C4-2B (cell line): ENCODE results near the gene QKI.
"Not testable (repeated sequence)": the region's sequence is repeated elsewhere in the genome, so short reads cannot be mapped to it uniquely, and the experiment has no call there.

Experiments used
- H3K27ac ChIP-seq: fragments of 450-650 bp; 2 replicates; pipeline ENCODE4 v1.5.1; 2017
- ZFX ChIP-seq: fragments of 450-650 bp; IDR thresholded peaks from 2 replicates; pipeline ENCODE4 v1.6.1; 2017
- TF ChIP-seq, protein P1 (sequence below): fragments of 450-650 bp; conservative IDR thresholded peaks from 2 replicates; pipeline ENCODE4 v1.5.1; 2017; ENCODE audit warnings: mild to moderate bottlenecking

The QKI gene

DNA sequence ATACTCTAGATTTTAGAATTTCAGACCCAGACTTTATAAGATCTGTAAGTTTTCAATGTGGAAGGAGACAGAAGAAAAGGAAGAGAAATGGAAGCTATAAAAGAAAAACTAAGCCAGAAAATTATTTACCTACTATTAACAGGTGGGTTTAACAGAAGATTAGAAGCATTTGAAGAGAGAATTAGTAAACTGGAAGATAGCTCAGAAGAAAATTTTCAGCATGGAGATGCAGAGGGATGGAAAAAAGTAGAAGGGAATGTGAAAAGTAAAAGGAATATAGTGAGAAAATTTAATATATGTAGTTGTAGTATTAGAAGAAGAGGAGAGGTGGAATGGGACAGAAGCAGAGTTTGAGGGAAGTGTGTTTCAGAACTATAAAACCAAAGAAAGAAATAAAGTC, 56.1 kb downstream of the QKI start:
- H3K27ac ChIP-seq = no peak overlapping the region
- TF ChIP-seq, protein P1, sequence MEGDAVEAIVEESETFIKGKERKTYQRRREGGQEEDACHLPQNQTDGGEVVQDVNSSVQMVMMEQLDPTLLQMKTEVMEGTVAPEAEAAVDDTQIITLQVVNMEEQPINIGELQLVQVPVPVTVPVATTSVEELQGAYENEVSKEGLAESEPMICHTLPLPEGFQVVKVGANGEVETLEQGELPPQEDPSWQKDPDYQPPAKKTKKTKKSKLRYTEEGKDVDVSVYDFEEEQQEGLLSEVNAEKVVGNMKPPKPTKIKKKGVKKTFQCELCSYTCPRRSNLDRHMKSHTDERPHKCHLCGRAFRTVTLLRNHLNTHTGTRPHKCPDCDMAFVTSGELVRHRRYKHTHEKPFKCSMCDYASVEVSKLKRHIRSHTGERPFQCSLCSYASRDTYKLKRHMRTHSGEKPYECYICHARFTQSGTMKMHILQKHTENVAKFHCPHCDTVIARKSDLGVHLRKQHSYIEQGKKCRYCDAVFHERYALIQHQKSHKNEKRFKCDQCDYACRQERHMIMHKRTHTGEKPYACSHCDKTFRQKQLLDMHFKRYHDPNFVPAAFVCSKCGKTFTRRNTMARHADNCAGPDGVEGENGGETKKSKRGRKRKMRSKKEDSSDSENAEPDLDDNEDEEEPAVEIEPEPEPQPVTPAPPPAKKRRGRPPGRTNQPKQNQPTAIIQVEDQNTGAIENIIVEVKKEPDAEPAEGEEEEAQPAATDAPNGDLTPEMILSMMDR = no peak
- TF ChIP-seq ZFX = no peak

- no peak for TF ChIP-seq ZFX
- TF ChIP-seq, protein P1 = no peak
- H3K27ac ChIP-seq = no peak overlapping the region
Measured at GRCh38 chr6:163474581-163474980, 60.1 kb downstream of the QKI start.

GRCh38 chr6:163476946-163477345, 62.4 kb downstream of the QKI start:
- H3K27ac ChIP-seq = not testable (repeated sequence)

GRCh38 chr6:163483107-163483506, 68.6 kb downstream of the QKI start:
- no peak overlapping the region for H3K27ac ChIP-seq
- TF ChIP-seq ZFX = no peak

DNA sequence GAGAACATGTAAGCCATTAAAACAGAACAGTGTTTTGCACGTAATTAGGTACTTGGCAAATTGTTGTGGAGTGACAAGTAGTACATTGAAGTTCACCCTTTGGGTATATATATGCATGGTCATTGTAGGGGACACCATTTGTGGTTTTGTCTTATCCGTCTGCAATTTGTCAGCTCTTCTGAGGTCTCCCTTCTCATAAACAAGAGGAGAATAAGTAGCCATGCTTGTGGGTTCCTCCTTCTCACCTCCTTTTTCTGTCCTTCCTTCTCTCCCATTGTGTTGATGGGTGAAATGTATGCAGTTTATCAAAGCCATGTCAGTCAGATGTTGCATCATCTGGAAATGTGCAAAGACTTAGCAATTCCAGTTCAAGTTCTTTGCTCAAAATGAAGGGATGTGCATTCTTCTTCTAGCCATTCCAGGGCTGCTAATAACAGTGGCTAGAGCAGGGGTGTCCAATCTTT, 70.9 kb downstream of the QKI start:
- no peak for TF ChIP-seq ZFX
- TF ChIP-seq, protein P1 = no peak
- H3K27ac ChIP-seq = no peak overlapping the region

DNA sequence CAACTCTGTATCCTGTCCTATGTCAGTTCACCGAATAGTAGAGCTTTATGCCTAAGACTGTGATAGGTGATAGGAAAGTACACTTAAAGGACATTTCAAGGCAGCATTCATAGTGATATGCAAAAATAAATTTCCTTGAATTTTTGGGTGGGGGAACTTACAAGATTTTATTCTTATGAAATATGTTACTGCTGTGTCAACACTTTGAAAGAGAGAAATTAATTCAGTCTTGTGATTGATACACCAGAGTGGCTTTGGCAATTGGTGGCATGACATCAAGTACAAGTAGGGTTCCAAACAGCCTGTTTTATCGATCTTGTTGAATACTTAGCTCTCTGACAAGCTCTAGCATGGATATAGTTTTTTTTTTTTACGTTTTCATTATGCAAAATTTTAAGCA, 72.3 kb downstream of the QKI start:
- no peak for TF ChIP-seq ZFX
- TF ChIP-seq, protein P1 = no peak

DNA sequence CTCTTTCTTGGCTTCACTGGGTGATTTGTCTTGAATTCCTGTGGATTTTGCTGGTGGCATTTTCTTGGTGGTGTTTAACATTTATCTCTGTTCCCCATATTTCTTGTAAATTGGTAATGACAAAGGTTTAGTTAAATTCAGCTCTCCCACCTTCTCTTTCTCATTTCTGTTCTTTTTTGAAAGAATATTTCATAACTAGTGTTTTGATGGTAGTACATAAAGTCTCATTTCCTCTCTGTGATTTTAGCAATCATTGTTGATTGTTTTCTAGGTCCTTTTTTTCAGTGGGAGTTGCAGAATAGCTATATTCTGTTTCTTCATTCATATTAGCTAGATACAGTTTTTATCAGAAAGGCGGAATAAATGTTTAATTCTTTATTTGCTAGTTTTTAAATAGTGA, 73.1 kb downstream of the QKI start:
- no peak for TF ChIP-seq ZFX
- TF ChIP-seq, protein P1 = no peak
- H3K27ac ChIP-seq = no peak overlapping the region

More for the DNA sequence above, 72.3 kb downstream of the QKI start:
- no peak overlapping the region for H3K27ac ChIP-seq

DNA sequence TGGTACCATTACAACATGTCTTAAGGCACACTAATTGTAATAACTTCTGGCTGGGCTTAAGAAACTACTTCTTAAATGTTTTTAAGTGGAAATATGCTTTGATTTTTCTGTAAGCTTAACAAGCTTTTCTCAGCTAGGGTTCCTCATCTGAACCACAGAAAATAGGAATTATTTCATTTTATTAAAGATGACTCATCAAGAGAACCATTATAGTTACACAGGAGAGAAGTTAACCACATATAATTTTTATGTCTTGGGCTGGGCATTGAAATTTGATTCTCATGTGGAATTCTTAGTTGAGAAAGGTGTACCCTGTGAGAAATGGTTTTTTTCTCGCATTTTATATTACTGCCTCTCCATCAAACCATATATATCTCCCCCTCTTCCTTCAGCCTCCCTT, 75.1 kb downstream of the QKI start:
- H3K27ac ChIP-seq = no peak overlapping the region
- no peak for TF ChIP-seq ZFX
- TF ChIP-seq, protein P1 = no peak
